Body of pancreas (tissue), 4 donors: Measurements from ENCODE around the gene FKBP1A. TPM values are rescaled to one million over a fixed set of nuclear protein-coding genes. Genes with fewer than 3 reads are reported as not detected.

Source experiments
- ATAC-seq: fragments of 150-250 bp; one replicate; pipeline ENCODE4 v1.9.1; 2016
- DNase-seq, 4 donors: peaks; one replicate each; pipeline ENCODE4 v3.0.0-alpha.2; 2019
- H3K27ac ChIP-seq, 4 donors: fragments of 200-600 bp; sonication (generic); 1 replicate in 3 of 4; 2 replicates in 1 of 4; pipeline versions ENCODE4 v1.5.1 to v1.6.1; 2016 to 2019; ENCODE audit warnings: mild to moderate bottlenecking in 1 of 4, mixed read lengths in 1 of 4, moderate library complexity in 1 of 4
- H3K27me3 ChIP-seq, 2 donors: fragments of 200-600 bp; sonication (generic); one replicate each; pipeline ENCODE4 v1.6.0; 2016; ENCODE audit warnings: mild to moderate bottlenecking in 1 of 2
- H3K36me3 ChIP-seq, 2 donors: fragments of 200-600 bp; sonication (generic); replicated peaks in 1 of 2; 2 replicates each; pipeline ENCODE4 v1.5.1; 2016; ENCODE audit warnings: low read depth in 2 of 2; ENCODE audit not compliant: insufficient read depth in 1 of 2
- H3K4me1 ChIP-seq: fragments of 200-600 bp; sonication (generic); one replicate; pipeline ENCODE4 v1.6.0; 2016
- H3K4me3 ChIP-seq, 2 donors: fragments of 200-600 bp; sonication (generic); 1 replicate in 1 of 2; 2 replicates in 1 of 2; pipeline ENCODE4 v1.5.1; 2016 to 2019
- H3K9me3 ChIP-seq, 3 donors: fragments of 200-600 bp; sonication (generic); 1 replicate in 2 of 3; 2 replicates in 1 of 3; pipeline ENCODE4 v1.5.1; 2016
- POLR2A ChIP-seq, 3 donors: fragments of 450-650 bp; IDR thresholded peaks; one replicate each; pipeline ENCODE4 v1.6.1; 2016; ENCODE audit warnings: antibody characterized with exemption in 3 of 3, mild to moderate bottlenecking in 2 of 3
- WGBS, 2 donors: methylation state at CpG; one replicate each; pipeline ENCODE4 v1.1.5; 2017; 5-methylcytosine and 5-hydroxymethylcytosine counted together
- intact Hi-C: fragments of 100-400 bp; cut with DNase I; formaldehyde crosslinking; loops from one replicate; pipeline ENCODE4 v1.15.1; 2023
- total RNA-seq, 2 donors: library from RNA; depleted of rRNA; stranded (reverse); fragments of >200 nt; gene quantifications; one replicate each; pipeline ENCODE4 v1.1.0, GENCODE V29; 2016
- TF ChIP-seq, protein P1 (sequence below), 7 experiments: fragments of 450-650 bp in 4 of 7; fragments of 200-600 bp in 3 of 7; sonication (generic) in 3 of 7; IDR thresholded peaks; one replicate each; pipeline ENCODE4 v1.5.1; 2016 to 2019; ENCODE audit warnings: antibody characterized with exemption in 7 of 7

The FKBP1A gene
- total RNA-seq, 2 donors from 2014 or later = 47.5 to 57.7 TPM

DNA sequence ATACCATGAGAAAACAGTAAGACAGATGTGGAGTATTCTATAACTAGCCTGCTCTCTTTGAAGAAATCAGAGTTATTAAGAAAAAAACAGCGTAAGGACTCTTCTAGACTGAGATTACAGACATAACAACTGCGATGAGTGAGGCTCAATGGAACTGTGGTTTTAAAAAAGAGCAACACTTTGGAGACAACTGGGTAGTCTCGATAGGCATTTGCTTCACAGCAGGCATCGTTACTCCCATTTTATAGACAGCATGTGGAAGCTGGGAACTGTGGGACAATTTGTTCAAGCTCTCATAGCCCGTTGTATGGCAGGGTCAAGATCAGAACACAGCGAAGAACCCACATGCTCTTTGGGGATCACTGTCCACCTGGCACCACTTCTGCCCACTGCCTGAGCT is 4.6 kb downstream of the FKBP1A start:
- Histone ChIP-seq H3K9me3 (no peaks in the 10 kb centered on the region), H3K27ac (peak overlapping the region in 1 of 4 donors; percentile 14), H3K36me3 (no peaks in the 10 kb centered on the region), H3K4me1 (peaks cover 68% of the 10 kb centered on the region), H3K27me3 (no peaks in the 10 kb centered on the region), H3K4me3 (no peak overlapping the region)
- WGBS, 2 donors = 72 to 80% methylated on average over 6 of the region's 6 CpGs
- intact Hi-C loops = no loop called here
- DNase-seq = no peak
- TF ChIP-seq POLR2A (IDR thresholded peaks at IDR 0.05) = no peak
- TF ChIP-seq, protein P1, sequence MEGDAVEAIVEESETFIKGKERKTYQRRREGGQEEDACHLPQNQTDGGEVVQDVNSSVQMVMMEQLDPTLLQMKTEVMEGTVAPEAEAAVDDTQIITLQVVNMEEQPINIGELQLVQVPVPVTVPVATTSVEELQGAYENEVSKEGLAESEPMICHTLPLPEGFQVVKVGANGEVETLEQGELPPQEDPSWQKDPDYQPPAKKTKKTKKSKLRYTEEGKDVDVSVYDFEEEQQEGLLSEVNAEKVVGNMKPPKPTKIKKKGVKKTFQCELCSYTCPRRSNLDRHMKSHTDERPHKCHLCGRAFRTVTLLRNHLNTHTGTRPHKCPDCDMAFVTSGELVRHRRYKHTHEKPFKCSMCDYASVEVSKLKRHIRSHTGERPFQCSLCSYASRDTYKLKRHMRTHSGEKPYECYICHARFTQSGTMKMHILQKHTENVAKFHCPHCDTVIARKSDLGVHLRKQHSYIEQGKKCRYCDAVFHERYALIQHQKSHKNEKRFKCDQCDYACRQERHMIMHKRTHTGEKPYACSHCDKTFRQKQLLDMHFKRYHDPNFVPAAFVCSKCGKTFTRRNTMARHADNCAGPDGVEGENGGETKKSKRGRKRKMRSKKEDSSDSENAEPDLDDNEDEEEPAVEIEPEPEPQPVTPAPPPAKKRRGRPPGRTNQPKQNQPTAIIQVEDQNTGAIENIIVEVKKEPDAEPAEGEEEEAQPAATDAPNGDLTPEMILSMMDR (IDR thresholded peaks at IDR 0.05) = no peak
- ATAC-seq = no peak

DNA sequence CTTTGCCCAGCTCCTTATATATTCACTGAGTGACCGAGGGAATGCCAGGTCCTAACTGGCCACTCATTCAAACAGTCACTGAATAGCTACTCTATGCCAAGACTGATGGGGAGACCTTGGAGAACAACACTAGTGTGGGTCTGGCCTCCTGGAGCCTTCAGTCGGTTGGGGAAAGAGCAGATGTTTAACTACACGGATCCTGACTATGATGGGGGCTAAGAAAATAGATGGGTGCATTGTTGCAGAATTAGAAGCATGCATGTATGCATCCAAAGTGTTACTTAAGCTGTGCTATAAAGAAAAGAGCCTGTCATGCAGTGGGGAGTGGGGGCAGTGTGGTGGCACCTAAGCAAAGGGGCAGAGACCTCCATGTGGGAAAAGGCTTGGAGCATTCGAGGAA is 6.5 kb downstream of the FKBP1A start:
- Histone ChIP-seq H3K4me3 (no peak overlapping the region), H3K4me1 (peaks cover 75% of the 10 kb centered on the region), H3K36me3 (no peaks in the 10 kb centered on the region), H3K9me3 (no peaks in the 10 kb centered on the region), H3K27ac (peak overlapping the region in 1 of 4 donors; percentile 15), H3K27me3 (no peaks in the 10 kb centered on the region)
- DNase-seq (no peak), ATAC-seq (no peak)
- WGBS, 2 donors = 47 to 57% methylated on average over 3 to 4 of the region's 4 CpGs
- TF ChIP-seq POLR2A (IDR thresholded peaks at IDR 0.05) = no peak
- TF ChIP-seq, protein P1 (IDR thresholded peaks at IDR 0.05) = no peak
- intact Hi-C loops = no loop called here

DNA sequence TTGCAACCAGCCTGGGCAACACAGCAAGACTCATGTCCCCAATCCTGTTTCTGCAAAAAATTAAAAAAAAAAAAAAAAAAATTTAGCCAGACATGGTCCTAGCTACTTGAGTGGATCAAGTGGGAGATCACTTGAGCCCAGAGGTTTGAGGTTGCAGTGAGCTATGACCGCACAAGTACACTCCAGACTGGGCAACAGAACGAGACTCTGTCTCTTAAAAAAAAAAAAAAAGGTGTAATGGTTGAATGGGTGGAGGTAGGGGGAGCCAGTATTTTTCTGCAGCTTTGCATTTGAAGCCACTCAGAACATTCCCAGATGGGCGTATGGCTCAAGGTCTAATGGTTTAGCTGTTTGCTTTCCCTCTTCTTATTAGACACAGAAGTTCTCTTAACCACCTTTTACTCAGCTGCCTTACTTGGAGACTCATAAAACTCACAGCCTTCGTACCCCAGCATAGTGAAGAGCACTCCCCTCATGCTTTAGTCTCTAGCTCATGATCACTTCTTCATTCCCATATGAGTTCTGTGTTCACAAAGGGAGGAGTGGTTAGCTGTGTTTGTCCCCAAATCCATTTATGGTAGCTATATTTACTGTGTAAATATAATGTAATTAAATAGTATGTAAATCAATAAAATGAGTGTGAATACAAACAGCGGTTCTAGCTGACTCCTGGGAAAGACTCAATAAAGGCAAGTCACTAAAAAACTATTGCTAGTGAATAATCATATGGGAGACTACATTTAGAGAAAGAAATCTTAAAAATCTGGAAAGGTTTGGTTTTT is 9.0 kb downstream of the FKBP1A start:
- peaks cover 60% of the 10 kb centered on the region for H3K4me1 ChIP-seq
- TF ChIP-seq, protein P1 (IDR thresholded peaks at IDR 0.05) = no peak
- no peak for TF ChIP-seq POLR2A (IDR thresholded peaks at IDR 0.05)
- H3K36me3 ChIP-seq = no peaks in the 10 kb centered on the region
- no peaks in the 10 kb centered on the region for H3K9me3 ChIP-seq
- ATAC-seq = no peak
- WGBS, 2 donors = 53 to 56% methylated on average over 5 of the region's 5 CpGs
- intact Hi-C loops = no loop called here
- H3K4me3 ChIP-seq = no peak overlapping the region
- H3K27me3 ChIP-seq = no peaks in the 10 kb centered on the region
- DNase-seq = no peak
- H3K27ac ChIP-seq = no peak overlapping the region

DNA sequence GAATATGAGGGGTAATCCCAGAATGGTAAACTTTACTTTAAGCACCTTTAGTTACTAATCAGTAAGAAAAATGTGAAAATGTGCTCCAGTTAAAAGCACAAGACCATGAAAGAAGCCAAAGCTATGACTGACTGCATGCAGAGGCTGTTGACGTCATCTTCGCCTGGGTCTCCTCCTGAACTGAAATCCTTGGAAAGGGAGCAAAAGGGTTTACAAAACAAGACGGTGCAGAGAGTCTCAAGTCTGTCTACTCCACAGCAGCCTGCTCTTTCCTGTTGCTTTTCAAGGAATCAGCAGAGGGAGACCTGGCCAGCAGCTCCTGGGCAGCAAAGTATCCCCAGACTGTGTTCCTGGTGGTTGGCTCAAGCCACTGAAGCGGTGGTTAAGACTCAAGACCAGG is 10.2 kb downstream of the FKBP1A start:
- no peak for TF ChIP-seq POLR2A (IDR thresholded peaks at IDR 0.05)
- TF ChIP-seq, protein P1 (IDR thresholded peaks at IDR 0.05) = no peak
- H3K4me1 ChIP-seq = peaks cover 65% of the 10 kb centered on the region
- intact Hi-C loops = no loop called here
- no peaks in the 10 kb centered on the region for H3K9me3 ChIP-seq
- H3K27me3 ChIP-seq = no peaks in the 10 kb centered on the region
- peak; percentile 31 for ATAC-seq
- 76 to 86% methylated on average over 4 of the region's 4 CpGs for WGBS, 2 donors
- no peak for DNase-seq
- no peak overlapping the region for H3K4me3 ChIP-seq
- H3K27ac ChIP-seq = peak overlapping the region in 1 of 4 donors; percentile 4
- no peaks in the 10 kb centered on the region for H3K36me3 ChIP-seq
